HK-2 (cell line): Measurements from ENCODE around the gene PDE6D.
A peak's percentile ranks its signal among the peaks of the same experiment; 100 is the strongest.
"Not testable (repeated sequence)": the region's sequence is repeated elsewhere in the genome, so short reads cannot be mapped to it uniquely, and the experiment has no call there.

Source experiments
- DNase-seq: peaks from one replicate; pipeline ENCODE4 v3.0.0-alpha.2; 2018; ENCODE audit not compliant: unreplicated experiment

The PDE6D gene

GRCh38 chr2:231769170-231770136 lies 11.6 kb downstream of the PDE6D start:
- no peak for DNase-seq

- DNase-seq = no peak
These were observed 15.6 kb downstream of the PDE6D start for GRCh38 chr2:231765496-231765929.

GRCh38 chr2:231764760-231765159 lies 16.3 kb downstream of the PDE6D start:
- DNase-seq = peak; percentile 36

- no peak for DNase-seq
These were observed 17.0 kb downstream of the PDE6D start for GRCh38 chr2:231764124-231764523.

- no peak for DNase-seq
These were observed 19.3 kb downstream of the PDE6D start for GRCh38 chr2:231761735-231762134.

GRCh38 chr2:231752061-231752460 lies 29.0 kb downstream of the PDE6D start:
- DNase-seq = no peak

GRCh38 chr2:231751042-231751815 lies 29.9 kb downstream of the PDE6D start:
- no peak for DNase-seq

GRCh38 chr2:231749016-231749415 lies 32.1 kb downstream of the PDE6D start:
- DNase-seq = not testable (repeated sequence)

- not testable (repeated sequence) for DNase-seq
These were observed 32.8 kb downstream of the PDE6D start for GRCh38 chr2:231748153-231748896.

GRCh38 chr2:231745303-231746038 lies 35.6 kb downstream of the PDE6D start:
- no peak for DNase-seq

GRCh38 chr2:231743376-231744116 lies 37.5 kb downstream of the PDE6D start:
- DNase-seq = no peak

- DNase-seq = no peak
These were observed 43.3 kb downstream of the PDE6D start for GRCh38 chr2:231737761-231738160.

GRCh38 chr2:231732604-231733003 lies 48.5 kb downstream of the PDE6D start:
- DNase-seq = no peak

GRCh38 chr2:231727621-231728020 lies 53.5 kb downstream of the PDE6D start:
- no peak for DNase-seq

GRCh38 chr2:231726276-231726675 lies 54.8 kb downstream of the PDE6D start:
- DNase-seq = no peak

- no peak for DNase-seq
These were observed 55.6 kb downstream of the PDE6D start for GRCh38 chr2:231725476-231725875.

GRCh38 chr2:231722721-231723307 lies 58.3 kb downstream of the PDE6D start:
- DNase-seq = no peak

GRCh38 chr2:231720987-231721966 lies 59.8 kb downstream of the PDE6D start:
- DNase-seq = no peak
